HG03457 (cell line): ENCODE results near the gene PDS5A.
"Not testable (repeated sequence)": the region's sequence is repeated elsewhere in the genome, so short reads cannot be mapped to it uniquely, and the experiment has no call there.

Experiments used
- ATAC-seq: cut with Tn5 transposase; IDR thresholded peaks from one replicate; pipeline ENCODE4 v1.9.1; 2021; ENCODE audit warnings: moderate number of reproducible peaks; ENCODE audit not compliant: unreplicated experiment

Gene PDS5A

GRCh38 chr4:39838431-39838830, 139.3 kb downstream of the PDS5A start:
- ATAC-seq = not testable (repeated sequence)

- ATAC-seq = no peak
Measured at GRCh38 chr4:39834269-39834668, 143.4 kb downstream of the PDS5A start.

- ATAC-seq = no peak
Measured at GRCh38 chr4:39825741-39826231, 151.9 kb downstream of the PDS5A start.

GRCh38 chr4:39825090-39825489, 152.6 kb downstream of the PDS5A start:
- no peak for ATAC-seq

- ATAC-seq = no peak
Measured at GRCh38 chr4:39823191-39823590, 154.5 kb downstream of the PDS5A start.

- ATAC-seq = no peak
Measured at GRCh38 chr4:39822662-39823061, 155.0 kb downstream of the PDS5A start.

- ATAC-seq = no peak
Measured at GRCh38 chr4:39821951-39822350, 155.8 kb downstream of the PDS5A start.

GRCh38 chr4:39820186-39820585, 157.5 kb downstream of the PDS5A start:
- ATAC-seq = no peak

- no peak for ATAC-seq
Measured at GRCh38 chr4:39818646-39819045, 159.1 kb downstream of the PDS5A start.

- no peak for ATAC-seq
Measured at GRCh38 chr4:39814403-39815185, 163.1 kb downstream of the PDS5A start.

- ATAC-seq = not testable (repeated sequence)
Measured at GRCh38 chr4:39813761-39814160, 163.9 kb downstream of the PDS5A start.

- not testable (repeated sequence) for ATAC-seq
Measured at GRCh38 chr4:39813033-39813432, 164.7 kb downstream of the PDS5A start.

- ATAC-seq = no peak
Measured at GRCh38 chr4:39812500-39812899, 165.2 kb downstream of the PDS5A start.

GRCh38 chr4:39808231-39808749, 169.4 kb downstream of the PDS5A start:
- ATAC-seq = no peak

- ATAC-seq = no peak
Measured at GRCh38 chr4:39802005-39802404, 175.7 kb downstream of the PDS5A start.

- not testable (repeated sequence) for ATAC-seq
Measured at GRCh38 chr4:39792976-39793375, 184.7 kb downstream of the PDS5A start.

- ATAC-seq = no peak
Measured at GRCh38 chr4:39792529-39792928, 185.2 kb downstream of the PDS5A start.

GRCh38 chr4:39792128-39792527, 185.6 kb downstream of the PDS5A start:
- no peak for ATAC-seq

- no peak for ATAC-seq
Measured at GRCh38 chr4:39786838-39787237, 190.9 kb downstream of the PDS5A start.

- ATAC-seq = no peak
Measured at GRCh38 chr4:39785083-39785482, 192.6 kb downstream of the PDS5A start.

GRCh38 chr4:39781988-39782387, 195.7 kb downstream of the PDS5A start:
- ATAC-seq = not testable (repeated sequence)
